Mesothelial cell of epicardium (in vitro differentiated cells): ENCODE measurements around the gene RANBP10. TPM values are rescaled to one million over a fixed set of nuclear protein-coding genes. Genes with fewer than 3 reads are reported as not detected.

Source experiments
- DNase-seq, 2 experiments: peaks; one replicate each; pipeline ENCODE4 v3.0.0; 2021; ENCODE audit warnings: low spot score in 2 of 2; ENCODE audit not compliant: unreplicated experiment in 2 of 2
- H3K27ac Mint-ChIP-seq: 2 replicates; pipeline ENCODE4 v1.8.0; 2021; ENCODE audit warnings: mixed read lengths
- H3K27me3 Mint-ChIP-seq: 2 replicates; pipeline ENCODE4 v1.8.0; 2021; ENCODE audit warnings: low read depth, mixed read lengths
- H3K36me3 Mint-ChIP-seq: 2 replicates; pipeline ENCODE4 v1.8.0; 2021; ENCODE audit warnings: mixed read lengths
- H3K4me1 Mint-ChIP-seq: 2 replicates; pipeline ENCODE4 v1.8.0; 2021; ENCODE audit warnings: mixed read lengths
- H3K4me3 Mint-ChIP-seq: 2 replicates; pipeline ENCODE4 v1.8.0; 2021; ENCODE audit warnings: mild to moderate bottlenecking, moderate library complexity, mixed read lengths
- H3K9me3 Mint-ChIP-seq: 2 replicates; pipeline ENCODE4 v1.8.0; 2021; ENCODE audit warnings: mixed read lengths
- CTCF ChIP-seq: fragments of 200-600 bp; sonication (generic); IDR thresholded peaks from one replicate; pipeline ENCODE4 v1.5.0; 2021; ENCODE audit warnings: antibody characterized with exemption; ENCODE audit not compliant: unreplicated experiment
- total RNA-seq: library from RNA; stranded (reverse); gene quantifications from 3 replicates; pipeline ENCODE4 v1.2.1, GENCODE V29; 2021

Gene RANBP10
- total RNA-seq, 1 donor from 2014 or later: 24.0 TPM

GRCh38 chr16:67736858-67737257 is 69.5 kb downstream of the RANBP10 start:
- Mint-ChIP-seq H3K4me3 (no peak overlapping the region), H3K9me3 (no peaks in the 10 kb centered on the region), H3K4me1 (no peaks in the 10 kb centered on the region), H3K27me3 (no peaks in the 10 kb centered on the region), H3K27ac (no peak overlapping the region), H3K36me3 (peaks cover 16% of the 10 kb centered on the region)
- TF ChIP-seq CTCF: no peak
- DNase-seq: no peak

- no peak overlapping the region for H3K27ac Mint-ChIP-seq
- H3K4me3 Mint-ChIP-seq: no peak overlapping the region
- no peaks in the 10 kb centered on the region for H3K4me1 Mint-ChIP-seq
- H3K9me3 Mint-ChIP-seq: no peaks in the 10 kb centered on the region
- no peaks in the 10 kb centered on the region for H3K27me3 Mint-ChIP-seq
- DNase-seq: no peak
- peaks cover 16% of the 10 kb centered on the region for H3K36me3 Mint-ChIP-seq
- TF ChIP-seq CTCF: no peak
These were observed 71.6 kb downstream of the RANBP10 start for GRCh38 chr16:67734731-67735201.

- Mint-ChIP-seq H3K36me3 (peaks cover 15% of the 10 kb centered on the region), H3K27me3 (no peaks in the 10 kb centered on the region), H3K4me1 (no peaks in the 10 kb centered on the region), H3K27ac (no peak overlapping the region), H3K9me3 (no peaks in the 10 kb centered on the region), H3K4me3 (no peak overlapping the region)
- no peak for DNase-seq
- TF ChIP-seq CTCF: no peak
These were observed 72.5 kb downstream of the RANBP10 start for GRCh38 chr16:67733734-67734470.

- no peak for TF ChIP-seq CTCF
- H3K27ac Mint-ChIP-seq: no peak overlapping the region
- peaks cover 11% of the 10 kb centered on the region for H3K36me3 Mint-ChIP-seq
- no peaks in the 10 kb centered on the region for H3K4me1 Mint-ChIP-seq
- no peak overlapping the region for H3K4me3 Mint-ChIP-seq
- H3K9me3 Mint-ChIP-seq: no peaks in the 10 kb centered on the region
- no peak for DNase-seq
- H3K27me3 Mint-ChIP-seq: no peaks in the 10 kb centered on the region
These were observed 74.6 kb downstream of the RANBP10 start for GRCh38 chr16:67731753-67732095.

- no peaks in the 10 kb centered on the region for H3K4me1 Mint-ChIP-seq
- peaks cover 9% of the 10 kb centered on the region for H3K36me3 Mint-ChIP-seq
- no peak for DNase-seq
- no peaks in the 10 kb centered on the region for H3K9me3 Mint-ChIP-seq
- no peak overlapping the region for H3K4me3 Mint-ChIP-seq
- TF ChIP-seq CTCF: no peak
- no peaks in the 10 kb centered on the region for H3K27me3 Mint-ChIP-seq
- H3K27ac Mint-ChIP-seq: no peak overlapping the region
These were observed 75.1 kb downstream of the RANBP10 start for GRCh38 chr16:67731071-67731752.
